Measurements from ENCODE around the gene CYTIP. TPM values are rescaled to one million over a fixed set of nuclear protein-coding genes. Genes with fewer than 3 reads are reported as not detected.
A peak's percentile ranks its signal among the peaks of the same experiment; 100 is the strongest.

The CYTIP gene
- total RNA-seq, 1 donor from 2014 or later: 0.27 TPM

DNA sequence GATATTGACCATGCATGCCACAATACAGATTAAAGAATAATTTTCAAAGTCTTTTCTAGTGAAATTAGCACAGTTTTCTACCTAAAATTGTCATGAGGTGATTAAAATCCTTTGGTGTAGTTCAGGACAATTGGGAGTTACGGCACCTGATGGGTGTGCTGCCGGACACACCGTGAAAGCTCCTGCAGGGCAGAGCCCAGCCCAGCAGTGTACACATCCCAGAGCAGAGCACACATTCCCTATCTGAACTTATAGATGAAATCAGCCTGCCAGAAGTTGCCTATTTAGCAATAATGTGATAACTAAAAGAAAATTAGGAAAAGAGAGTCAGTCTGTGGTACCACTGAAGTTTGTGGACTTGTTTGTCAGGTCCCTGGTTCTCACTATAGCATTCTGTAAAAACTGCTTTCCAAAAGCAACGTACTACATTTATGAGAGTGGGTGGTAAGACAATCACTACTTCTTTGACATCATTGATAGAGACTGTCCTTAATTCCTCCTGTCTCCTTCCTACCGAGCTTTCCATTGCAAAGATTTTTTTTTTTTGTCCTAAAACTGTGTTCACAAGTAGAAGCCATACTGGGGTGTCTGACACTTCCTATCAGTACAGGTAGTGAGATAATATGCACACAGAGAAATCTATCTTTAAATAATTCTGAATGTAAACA, 3.4 kb downstream of the CYTIP start:
- Mint-ChIP-seq H3K4me1 (ENCODE audit: low read depth) (peaks cover 1% of the 10 kb centered on the region), H3K9me3 (ENCODE audit: low read depth) (no peaks in the 10 kb centered on the region), H3K27me3 (ENCODE audit: low read depth) (peaks cover 3% of the 10 kb centered on the region), H3K4me3 (ENCODE audit: unreplicated experiment) (no peak overlapping the region), H3K36me3 (ENCODE audit: low read depth) (no peaks in the 10 kb centered on the region), H3K27ac (ENCODE audit: unreplicated experiment) (no peak overlapping the region)
- no peak for DNase-seq (ENCODE audit: low spot score)
- TF ChIP-seq CTCF (IDR thresholded peaks at IDR 0.05): no peak

GRCh38 chr2:157439824-157440186, 4.1 kb downstream of the CYTIP start:
- Mint-ChIP-seq H3K9me3 (ENCODE audit: low read depth) (no peaks in the 10 kb centered on the region), H3K4me3 (ENCODE audit: unreplicated experiment) (no peak overlapping the region), H3K27ac (ENCODE audit: unreplicated experiment) (no peak overlapping the region), H3K4me1 (ENCODE audit: low read depth) (peaks cover 8% of the 10 kb centered on the region), H3K36me3 (ENCODE audit: low read depth) (no peaks in the 10 kb centered on the region), H3K27me3 (ENCODE audit: low read depth) (peaks cover 3% of the 10 kb centered on the region)
- TF ChIP-seq CTCF (IDR thresholded peaks at IDR 0.05): no peak
- no peak for DNase-seq (ENCODE audit: low spot score)

DNA sequence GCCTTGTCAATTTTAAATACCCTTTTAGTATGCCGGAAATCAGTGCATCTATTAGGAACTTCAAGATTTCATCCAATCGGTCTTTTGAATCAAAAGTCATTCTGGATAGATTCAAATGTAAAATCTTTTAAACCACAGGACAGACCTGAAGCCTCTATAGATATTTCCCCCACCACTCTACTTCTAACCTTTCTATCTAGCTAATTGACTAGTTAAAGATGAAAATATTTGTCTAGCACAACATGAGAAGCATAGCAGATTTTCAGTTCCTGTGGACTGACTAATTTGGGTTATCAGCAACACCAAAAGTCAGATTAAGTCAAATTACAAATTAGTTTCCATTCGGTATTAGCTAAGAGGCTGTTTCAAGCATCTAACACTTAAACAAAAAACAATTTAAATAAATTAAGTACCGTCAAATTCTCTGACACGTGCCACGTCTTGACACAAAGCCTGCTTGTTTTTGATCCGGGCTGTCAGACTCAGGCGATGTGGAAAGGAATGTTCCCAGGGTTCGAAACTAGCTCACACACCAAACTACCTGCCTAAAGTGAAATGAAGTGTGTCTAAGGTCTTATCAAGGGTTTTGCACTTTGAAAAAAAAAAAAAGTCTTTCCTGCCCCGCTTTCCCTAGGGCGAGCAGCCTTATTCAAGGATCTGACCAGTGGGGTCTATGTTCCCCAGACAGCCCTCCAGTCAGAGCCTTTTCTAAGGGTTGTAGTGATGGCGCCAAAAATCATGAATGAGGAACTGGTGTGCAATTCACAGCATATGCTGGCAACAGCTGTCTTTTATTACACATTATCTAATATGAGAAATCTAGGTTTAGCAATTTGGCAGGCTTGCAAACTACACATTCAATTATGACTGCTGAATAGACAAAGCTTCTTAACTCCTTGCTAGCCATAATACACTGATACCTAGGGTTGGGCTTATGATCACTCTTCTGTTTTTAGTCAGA, 4.7 kb downstream of the CYTIP start:
- TF ChIP-seq CTCF (IDR thresholded peaks at IDR 0.05): no peak
- H3K4me1 Mint-ChIP-seq (ENCODE audit: low read depth): peaks cover 15% of the 10 kb centered on the region
- H3K4me3 Mint-ChIP-seq (ENCODE audit: unreplicated experiment): no peak overlapping the region
- no peak overlapping the region for H3K27ac Mint-ChIP-seq (ENCODE audit: unreplicated experiment)
- peaks cover 3% of the 10 kb centered on the region for H3K27me3 Mint-ChIP-seq (ENCODE audit: low read depth)
- no peaks in the 10 kb centered on the region for H3K36me3 Mint-ChIP-seq (ENCODE audit: low read depth)
- DNase-seq (ENCODE audit: low spot score): no peak
- H3K9me3 Mint-ChIP-seq (ENCODE audit: low read depth): no peaks in the 10 kb centered on the region

DNA sequence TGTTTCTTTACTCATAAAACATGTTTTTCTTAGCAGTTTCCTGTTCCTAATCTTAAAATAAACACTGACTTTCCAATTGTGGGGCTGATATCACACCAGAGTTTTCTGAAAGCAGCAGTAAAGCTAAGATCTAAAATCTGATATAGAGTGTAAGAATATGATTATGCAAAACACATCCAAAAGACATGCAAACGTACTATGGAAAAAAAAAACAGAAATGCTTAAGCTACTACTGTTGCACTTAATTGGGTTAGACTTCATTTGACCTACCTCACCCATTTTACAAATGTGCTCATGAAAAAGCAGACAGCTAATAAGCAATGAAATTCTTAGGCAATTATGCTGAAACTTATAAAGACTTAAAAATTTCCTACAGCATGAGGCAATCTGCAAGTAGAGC, 10.5 kb downstream of the CYTIP start:
- Mint-ChIP-seq H3K27me3 (ENCODE audit: low read depth) (no peaks in the 10 kb centered on the region), H3K4me1 (ENCODE audit: low read depth) (peaks cover 30% of the 10 kb centered on the region), H3K27ac (ENCODE audit: unreplicated experiment) (peak overlapping the region; percentile 72), H3K36me3 (ENCODE audit: low read depth) (no peaks in the 10 kb centered on the region), H3K4me3 (ENCODE audit: unreplicated experiment) (no peak overlapping the region), H3K9me3 (ENCODE audit: low read depth) (no peaks in the 10 kb centered on the region)
- DNase-seq (ENCODE audit: low spot score): no peak
- TF ChIP-seq CTCF (IDR thresholded peaks at IDR 0.05): no peak

- no peak for TF ChIP-seq CTCF (IDR thresholded peaks at IDR 0.05)
- no peak for DNase-seq (ENCODE audit: low spot score)
- Mint-ChIP-seq H3K4me3 (ENCODE audit: unreplicated experiment) (no peak overlapping the region), H3K36me3 (ENCODE audit: low read depth) (no peaks in the 10 kb centered on the region), H3K4me1 (ENCODE audit: low read depth) (peaks cover 30% of the 10 kb centered on the region), H3K27ac (ENCODE audit: unreplicated experiment) (peak overlapping the region; percentile 72), H3K27me3 (ENCODE audit: low read depth) (no peaks in the 10 kb centered on the region), H3K9me3 (ENCODE audit: low read depth) (no peaks in the 10 kb centered on the region)
Observed at GRCh38 chr2:157432475-157433106, 11.3 kb downstream of the CYTIP start.
